Fibroblast of mammary gland (primary cell): ENCODE data around the gene CERS4.
"Not testable (repeated sequence)": the region's sequence is repeated elsewhere in the genome, so short reads cannot be mapped to it uniquely, and the experiment has no call there.

Experiments
- DNase-seq: peaks from one replicate; pipeline ENCODE4 v3.0.0-alpha.2; 2010; ENCODE audit warnings: low read depth
- H3K4me3 ChIP-seq: 2 replicates; pipeline ENCODE4 v1.5.1; 2011; ENCODE audit warnings: low read depth, mild to moderate bottlenecking, low read length, moderate library complexity; ENCODE audit not compliant: control insufficient read depth
- TF ChIP-seq, protein P1 (sequence below): conservative IDR thresholded peaks from 2 replicates; pipeline ENCODE4 v1.5.1; 2011; ENCODE audit warnings: low read depth, low read length, inconsistent platforms; ENCODE audit not compliant: control insufficient read depth, insufficient read depth

CERS4 gene

DNA sequence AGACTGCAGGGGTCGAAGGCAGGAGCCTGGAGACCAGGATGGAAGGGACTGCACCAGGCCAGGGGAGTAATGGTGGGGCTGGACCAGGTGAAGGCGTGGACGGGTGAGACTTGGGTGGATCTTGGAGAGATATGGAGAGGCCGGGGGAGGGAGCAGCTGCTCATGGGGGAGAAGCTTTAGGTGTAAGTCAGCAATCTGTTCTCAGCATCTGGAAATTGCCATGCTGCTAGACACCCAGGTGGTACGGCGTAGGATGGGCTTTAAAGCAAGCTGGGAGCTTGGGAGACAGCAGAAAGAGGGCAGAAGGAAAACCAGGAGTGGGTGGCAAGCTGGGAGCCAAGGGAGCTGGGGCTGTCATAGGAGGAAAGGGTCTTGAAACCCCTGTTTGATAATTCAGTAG, 3.0 kb downstream of the CERS4 start:
- TF ChIP-seq, protein P1, sequence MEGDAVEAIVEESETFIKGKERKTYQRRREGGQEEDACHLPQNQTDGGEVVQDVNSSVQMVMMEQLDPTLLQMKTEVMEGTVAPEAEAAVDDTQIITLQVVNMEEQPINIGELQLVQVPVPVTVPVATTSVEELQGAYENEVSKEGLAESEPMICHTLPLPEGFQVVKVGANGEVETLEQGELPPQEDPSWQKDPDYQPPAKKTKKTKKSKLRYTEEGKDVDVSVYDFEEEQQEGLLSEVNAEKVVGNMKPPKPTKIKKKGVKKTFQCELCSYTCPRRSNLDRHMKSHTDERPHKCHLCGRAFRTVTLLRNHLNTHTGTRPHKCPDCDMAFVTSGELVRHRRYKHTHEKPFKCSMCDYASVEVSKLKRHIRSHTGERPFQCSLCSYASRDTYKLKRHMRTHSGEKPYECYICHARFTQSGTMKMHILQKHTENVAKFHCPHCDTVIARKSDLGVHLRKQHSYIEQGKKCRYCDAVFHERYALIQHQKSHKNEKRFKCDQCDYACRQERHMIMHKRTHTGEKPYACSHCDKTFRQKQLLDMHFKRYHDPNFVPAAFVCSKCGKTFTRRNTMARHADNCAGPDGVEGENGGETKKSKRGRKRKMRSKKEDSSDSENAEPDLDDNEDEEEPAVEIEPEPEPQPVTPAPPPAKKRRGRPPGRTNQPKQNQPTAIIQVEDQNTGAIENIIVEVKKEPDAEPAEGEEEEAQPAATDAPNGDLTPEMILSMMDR: no peak
- DNase-seq: no peak
- no peak overlapping the region for H3K4me3 ChIP-seq

DNA sequence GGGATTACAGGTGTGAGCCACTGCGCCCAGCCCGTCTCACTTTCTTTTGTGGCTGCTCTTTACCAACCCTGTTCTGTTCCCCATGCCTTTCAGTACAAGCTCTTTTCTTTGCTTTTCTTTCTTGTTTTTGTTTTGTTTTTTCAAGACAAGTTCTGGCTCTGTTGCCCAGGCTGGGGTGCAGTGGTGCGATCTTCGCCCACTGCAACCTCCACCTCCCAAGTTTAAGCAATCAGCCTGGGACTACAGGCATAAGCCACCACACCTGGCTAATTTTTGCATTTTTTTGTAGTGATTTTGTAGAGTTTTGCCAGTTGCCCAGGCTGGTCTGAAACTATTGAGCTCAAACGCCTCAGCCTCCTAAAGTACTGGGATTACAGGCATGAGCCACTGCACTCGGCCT, 3.7 kb downstream of the CERS4 start:
- H3K4me3 ChIP-seq: no peak overlapping the region
- DNase-seq: no peak
- TF ChIP-seq, protein P1: no peak

DNA sequence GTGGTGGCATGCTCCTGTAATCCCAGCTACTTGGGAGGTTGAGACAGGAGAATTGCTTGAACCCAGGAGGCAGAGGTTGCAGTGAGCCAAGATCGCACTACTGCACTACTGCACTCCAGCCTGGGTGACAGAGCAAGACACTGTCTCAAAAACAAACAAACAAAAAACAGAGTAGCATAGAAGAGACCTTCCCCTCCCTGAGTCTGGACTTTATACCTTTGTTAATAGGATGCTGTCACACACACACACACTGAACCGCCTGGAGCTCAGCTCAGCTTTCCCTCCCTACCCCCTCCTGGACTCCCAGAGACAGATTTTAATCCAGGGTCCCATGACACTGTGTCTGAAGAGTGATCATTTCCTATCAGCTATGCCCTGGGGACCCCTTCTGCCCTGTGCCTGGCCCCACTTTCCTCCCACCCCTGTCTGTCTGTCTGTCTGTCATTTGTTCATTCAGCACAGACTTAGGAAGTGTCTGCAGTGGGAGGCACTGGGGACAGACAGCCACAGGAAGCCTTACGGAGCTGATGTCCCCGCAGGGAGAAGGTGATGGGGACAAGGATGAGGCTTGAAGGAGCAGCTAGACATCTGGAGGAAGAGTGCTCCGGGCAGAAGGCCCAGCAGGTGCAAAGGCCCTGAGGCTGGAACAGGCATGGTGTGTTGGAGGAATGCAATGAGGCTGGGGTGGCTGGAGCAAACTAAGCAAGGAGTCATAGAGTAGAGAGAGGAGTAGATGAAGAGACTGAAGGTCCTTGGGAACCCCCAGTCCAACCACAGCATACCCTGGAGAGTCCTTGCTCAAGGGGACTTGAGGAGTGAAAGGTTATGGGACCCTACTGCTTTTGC, 4.9 kb downstream of the CERS4 start:
- no peak for DNase-seq
- TF ChIP-seq, protein P1: no peak
- H3K4me3 ChIP-seq: no peak overlapping the region

DNA sequence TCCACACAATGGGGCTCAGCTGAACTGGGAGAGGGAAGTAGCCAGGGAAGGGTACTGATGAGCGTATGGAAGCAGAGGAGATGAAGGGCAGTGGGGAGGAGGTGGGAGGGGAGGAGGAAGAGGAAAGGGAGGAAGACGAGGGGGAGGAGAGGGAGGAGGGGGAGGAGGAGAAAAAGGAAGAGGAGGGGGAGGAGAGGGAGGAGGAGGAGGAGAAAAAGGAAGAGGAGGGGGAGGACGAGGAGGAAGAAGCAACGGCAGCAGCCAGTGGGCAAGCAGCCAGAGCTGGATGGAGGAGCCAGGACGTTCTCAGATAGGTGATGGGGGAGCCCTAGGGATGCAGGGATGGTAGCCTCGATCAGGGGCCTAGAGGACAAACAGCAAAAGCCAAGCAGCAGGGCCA, 5.6 kb downstream of the CERS4 start:
- no peak for DNase-seq
- TF ChIP-seq, protein P1: no peak
- no peak overlapping the region for H3K4me3 ChIP-seq

DNA sequence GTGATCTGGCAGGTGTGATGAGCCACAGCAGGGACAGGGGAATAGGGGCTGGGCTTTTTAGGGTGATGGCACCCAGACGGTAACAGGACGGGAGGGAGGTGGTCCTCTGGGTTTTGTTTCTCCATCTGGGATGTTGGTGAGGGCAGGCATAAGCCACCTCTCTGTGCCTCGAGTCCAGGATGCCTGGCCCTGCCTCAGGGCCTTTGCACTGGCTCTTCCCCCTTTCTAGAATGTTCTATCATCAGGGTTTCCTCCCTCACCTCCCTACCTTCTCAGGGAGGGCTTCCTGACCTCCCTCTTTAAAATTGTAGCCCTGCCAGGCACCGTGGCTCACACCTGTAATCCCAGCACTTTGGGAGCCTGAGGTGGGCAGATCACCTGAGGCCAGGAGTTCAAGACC, 6.6 kb downstream of the CERS4 start:
- H3K4me3 ChIP-seq: no peak overlapping the region
- TF ChIP-seq, protein P1: no peak
- DNase-seq: no peak

DNA sequence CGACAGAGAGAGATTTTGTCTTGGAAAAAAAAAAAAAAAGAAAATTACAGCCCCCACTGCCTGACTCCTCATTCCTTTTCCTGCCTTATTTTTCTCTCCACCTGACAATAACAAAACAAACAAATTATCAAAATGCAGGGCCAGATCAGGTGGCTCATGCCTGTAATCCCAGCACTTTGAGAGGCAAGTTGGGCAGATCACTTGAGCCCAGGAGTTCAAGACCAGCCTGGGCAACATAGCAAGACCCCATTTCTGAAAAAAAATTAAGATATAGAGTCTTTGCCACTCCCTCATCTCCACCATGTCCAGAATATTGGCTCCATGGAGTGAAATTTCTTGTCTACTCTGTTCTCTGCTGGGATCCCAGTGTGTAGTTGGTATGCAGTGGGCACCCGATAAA, 7.2 kb downstream of the CERS4 start:
- no peak overlapping the region for H3K4me3 ChIP-seq
- DNase-seq: no peak
- TF ChIP-seq, protein P1: no peak

DNA sequence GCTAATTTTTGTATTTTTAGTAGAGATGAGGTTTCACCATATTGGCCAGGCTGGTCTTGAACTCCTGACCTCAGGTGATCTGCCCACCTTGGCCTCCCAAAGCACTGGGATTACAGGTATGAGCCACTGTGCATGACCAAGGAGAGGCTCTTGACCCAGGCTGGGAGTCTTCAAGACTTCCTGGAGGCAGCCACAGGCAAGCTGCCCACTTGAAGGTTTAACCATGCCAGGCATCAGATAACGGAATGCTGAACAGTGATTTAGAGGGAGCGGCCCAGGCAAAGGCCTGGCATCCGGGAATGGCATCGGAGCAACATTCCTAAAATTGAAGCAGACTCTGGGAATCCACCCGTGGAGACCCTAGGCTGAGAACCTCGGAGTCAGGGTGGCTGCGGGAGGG, 9.0 kb downstream of the CERS4 start:
- not testable (repeated sequence) for H3K4me3 ChIP-seq, DNase-seq
